Measurements from ENCODE around the gene PPME1.
A peak's percentile ranks its signal among the peaks of the same experiment; 100 is the strongest.
"Not testable (repeated sequence)": the region's sequence is repeated elsewhere in the genome, so short reads cannot be mapped to it uniquely, and the experiment has no call there.

The PPME1 gene, protein sequence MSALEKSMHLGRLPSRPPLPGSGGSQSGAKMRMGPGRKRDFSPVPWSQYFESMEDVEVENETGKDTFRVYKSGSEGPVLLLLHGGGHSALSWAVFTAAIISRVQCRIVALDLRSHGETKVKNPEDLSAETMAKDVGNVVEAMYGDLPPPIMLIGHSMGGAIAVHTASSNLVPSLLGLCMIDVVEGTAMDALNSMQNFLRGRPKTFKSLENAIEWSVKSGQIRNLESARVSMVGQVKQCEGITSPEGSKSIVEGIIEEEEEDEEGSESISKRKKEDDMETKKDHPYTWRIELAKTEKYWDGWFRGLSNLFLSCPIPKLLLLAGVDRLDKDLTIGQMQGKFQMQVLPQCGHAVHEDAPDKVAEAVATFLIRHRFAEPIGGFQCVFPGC

GRCh38 chr11:74170694-74171629 lies at the start of gene PPME1, which contains the start of gene C2CD3:
TSS of gene PPME1 (plus strand) at chr11:74171289. CDS start at chr11:74171422, 133 bp downstream.
TSS of gene C2CD3 (minus strand) at chr11:74171002. CDS start at chr11:74170792, 210 bp downstream.
- peak; percentile 95 for DNase-seq

DNA sequence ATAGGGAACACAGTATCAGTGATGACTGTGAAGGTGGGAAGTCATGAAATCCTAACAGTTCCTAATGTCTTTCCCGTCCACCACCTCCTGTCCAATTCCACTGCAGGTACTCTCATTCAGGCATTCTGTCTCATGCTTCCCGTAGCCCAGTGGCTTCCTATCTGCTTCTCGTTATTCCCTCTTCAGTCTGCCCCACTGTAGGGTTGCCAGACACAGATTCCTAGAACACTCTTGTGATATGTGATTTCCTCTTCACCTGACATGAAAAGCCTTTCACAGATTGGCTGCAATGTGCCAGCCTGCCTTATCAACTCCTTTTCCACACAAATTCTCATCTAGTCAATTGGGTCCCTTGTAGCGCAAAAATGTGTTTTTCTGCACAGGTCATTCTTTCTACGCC lies 49.3 kb upstream of the PPME1 start:
- no peak for DNase-seq

DNA sequence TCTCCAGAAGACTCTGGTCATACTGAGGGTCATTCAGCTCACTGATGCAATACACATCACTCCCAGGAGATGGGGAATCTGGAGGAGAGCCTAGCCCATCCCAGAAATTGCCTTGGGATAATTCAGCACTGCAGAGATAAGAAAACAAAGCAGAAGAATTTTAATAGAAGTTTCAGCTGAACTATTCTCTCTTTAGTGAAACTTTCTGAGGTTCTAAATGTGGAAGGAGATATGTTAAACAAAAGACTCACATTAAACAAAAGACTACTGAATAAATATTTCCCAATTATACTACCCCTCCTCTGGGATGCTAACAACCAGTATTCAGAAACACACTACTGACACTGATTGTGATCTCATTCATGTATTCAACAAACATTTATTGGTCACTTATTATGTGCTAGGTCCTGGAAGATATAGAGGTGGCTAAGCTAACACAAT lies 48.1 kb upstream of the PPME1 start:
- DNase-seq, result no peak

DNA sequence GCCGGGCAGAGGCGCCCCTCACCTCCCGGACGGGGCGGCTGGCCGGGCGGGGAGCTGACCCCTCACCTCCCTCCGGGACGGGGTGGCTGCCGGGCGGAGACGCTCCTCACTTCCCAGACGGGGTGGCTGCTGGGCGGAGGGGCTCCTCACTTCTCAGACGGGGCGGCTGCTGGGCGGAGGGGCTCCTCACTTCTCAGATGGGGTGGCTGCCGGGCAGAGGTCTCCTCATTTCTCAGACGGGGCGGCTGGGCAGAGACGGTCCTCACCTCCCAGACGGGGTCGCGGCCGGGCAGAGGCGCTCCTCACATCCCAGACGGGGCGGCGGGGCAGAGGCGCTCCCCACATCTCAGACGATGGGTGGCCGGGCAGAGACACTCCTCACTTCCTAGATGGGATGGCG lies 42.0 kb upstream of the PPME1 start:
- not testable (repeated sequence) for DNase-seq

GRCh38 chr11:74132833-74133232 lies 38.3 kb upstream of the PPME1 start:
- no peak for DNase-seq

GRCh38 chr11:74133436-74133835 lies 37.7 kb upstream of the PPME1 start:
- DNase-seq, result no peak

DNA sequence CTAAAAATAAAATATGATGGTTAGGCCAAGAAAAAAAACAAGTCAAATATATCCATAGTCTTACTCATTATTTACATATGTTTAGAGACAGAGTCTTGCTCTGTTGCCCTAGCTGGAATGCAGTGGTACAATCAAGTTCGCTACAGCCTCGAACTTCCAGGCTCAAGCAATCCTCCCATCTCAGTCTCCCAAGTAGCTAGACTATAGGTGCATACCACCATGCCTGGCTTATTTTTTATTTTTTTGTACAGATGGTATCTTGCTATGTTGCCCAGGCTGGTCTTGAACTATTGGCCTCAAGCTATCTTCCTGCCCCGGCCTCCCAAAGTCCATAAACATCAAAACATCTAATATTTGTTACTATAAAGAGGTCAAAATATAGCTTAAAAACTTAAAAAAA lies 36.4 kb upstream of the PPME1 start:
- DNase-seq, result no peak

GRCh38 chr11:74135127-74135840 lies 35.8 kb upstream of the PPME1 start:
- DNase-seq, result no peak

DNA sequence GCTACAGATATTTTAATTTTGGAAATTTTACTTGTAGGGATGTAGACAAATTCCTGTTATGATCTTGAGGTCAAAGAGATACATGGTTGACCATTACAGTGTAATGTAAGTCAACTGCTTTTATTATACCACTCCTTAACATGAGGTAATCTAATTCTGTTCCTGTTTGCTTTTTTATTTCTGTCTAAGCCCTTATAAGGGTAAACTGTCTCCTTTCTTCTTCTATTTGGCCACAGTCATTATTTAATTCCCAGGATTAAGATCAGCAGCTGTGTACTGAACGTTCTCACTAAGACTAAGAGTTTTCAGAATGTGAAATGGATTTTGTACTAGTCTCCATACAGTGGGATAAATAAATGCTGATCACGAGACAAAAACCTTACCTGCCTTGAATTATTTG lies 33.1 kb upstream of the PPME1 start:
- no peak for DNase-seq

- DNase-seq, result no peak
These were observed 32.5 kb upstream of the PPME1 start for GRCh38 chr11:74138572-74138971.

DNA sequence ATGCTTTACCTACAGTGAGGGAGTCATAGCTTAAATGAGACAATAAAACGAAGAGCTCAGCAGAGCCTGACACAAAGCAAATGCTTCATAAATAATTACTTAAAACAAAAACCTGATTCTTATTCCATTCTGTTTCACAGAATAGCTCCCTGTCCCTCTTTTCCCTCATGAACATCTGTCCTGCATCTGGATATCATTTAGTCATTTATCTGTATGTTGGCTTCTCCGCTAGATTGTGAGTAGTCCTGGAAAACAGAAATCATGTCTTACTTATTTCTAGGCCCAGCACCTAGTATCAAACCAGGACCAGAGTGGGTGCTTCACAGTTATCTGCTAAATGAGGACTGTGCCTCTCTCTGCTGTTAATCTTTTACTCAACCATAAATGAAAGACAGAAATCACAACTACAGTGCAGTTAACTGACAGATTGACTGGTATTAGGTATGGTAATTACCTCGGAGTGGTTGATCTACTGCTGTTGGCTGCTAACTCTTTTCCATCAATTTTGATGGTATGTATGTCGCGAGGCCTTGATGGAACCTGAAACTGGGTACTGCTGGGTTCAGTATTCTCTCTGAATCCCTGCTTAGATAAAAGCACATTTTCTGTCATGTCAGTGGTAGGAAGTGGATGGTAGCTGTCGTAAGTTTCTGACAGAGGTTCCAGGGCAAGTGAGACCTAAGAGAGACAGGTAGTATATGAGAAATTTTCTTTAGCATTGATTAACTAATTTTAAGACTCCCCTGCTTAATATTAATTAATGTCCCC lies 31.8 kb upstream of the PPME1 start:
- DNase-seq, result no peak

DNA sequence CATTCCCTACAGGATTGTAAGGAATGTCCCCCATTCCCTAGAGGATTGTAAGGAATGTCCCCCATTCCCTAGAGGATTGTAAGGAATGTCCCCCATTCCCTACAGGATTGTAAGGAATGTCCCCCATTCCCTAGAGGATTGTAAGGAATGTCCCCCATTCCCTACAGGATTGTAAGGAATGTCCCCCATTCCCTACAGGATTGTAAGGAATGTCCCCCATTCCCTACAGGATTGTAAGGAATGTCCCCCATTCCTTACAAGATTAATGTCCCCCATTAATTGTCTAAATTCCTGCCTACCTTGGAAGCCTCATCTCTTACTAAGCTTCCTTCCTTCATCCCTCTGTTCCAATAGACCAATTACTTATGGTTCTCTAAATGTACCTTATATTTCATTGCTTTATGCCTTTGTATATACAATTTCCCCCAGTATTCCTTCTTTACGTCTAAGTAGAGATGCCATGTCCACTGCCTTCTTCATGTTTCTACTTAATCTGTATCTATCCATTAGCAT lies 31.1 kb upstream of the PPME1 start:
- not testable (repeated sequence) for DNase-seq

DNA sequence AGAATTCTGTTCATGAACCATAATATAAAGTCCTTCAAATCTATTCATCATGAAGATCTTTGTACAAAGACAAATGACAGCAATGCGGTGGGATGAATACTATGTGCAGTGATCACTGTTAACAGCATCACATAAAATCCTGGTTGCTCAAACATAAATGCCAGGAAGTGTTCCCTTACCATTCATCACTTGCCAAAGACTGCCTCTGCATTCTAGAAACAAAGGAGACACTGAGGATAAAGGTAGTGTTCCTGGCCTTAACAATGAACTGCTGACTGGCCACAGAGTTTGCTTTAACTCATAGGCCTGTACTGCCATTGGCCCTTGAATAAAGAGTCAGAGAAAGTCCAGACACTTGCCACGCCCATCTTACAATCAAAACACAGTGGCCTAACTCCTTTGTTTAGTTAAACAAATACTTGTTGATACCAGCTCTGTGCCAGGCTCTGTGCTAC lies 29.8 kb upstream of the PPME1 start:
- DNase-seq, result no peak

DNA sequence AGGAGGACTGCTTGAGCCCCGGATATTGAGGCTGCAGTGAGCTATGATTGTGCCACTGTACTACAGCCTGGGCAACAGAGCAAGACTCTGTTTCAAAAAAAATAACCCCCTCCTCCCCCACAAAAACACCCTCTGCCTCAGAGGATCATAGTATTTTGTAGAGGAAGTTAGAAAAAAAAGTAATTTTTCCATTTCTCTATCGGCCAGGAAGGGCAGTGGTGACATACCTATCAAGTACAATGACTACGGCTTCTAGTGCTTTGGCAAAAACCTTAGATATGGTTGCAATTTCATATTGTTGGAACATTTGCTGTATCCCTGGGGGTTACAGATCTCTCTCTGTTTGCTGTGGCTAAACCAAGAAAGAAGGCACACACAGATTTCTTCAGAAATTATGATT lies 29.2 kb upstream of the PPME1 start:
- no peak for DNase-seq

- no peak for DNase-seq
These were observed 28.5 kb upstream of the PPME1 start for GRCh38 chr11:74142624-74143023.

DNA sequence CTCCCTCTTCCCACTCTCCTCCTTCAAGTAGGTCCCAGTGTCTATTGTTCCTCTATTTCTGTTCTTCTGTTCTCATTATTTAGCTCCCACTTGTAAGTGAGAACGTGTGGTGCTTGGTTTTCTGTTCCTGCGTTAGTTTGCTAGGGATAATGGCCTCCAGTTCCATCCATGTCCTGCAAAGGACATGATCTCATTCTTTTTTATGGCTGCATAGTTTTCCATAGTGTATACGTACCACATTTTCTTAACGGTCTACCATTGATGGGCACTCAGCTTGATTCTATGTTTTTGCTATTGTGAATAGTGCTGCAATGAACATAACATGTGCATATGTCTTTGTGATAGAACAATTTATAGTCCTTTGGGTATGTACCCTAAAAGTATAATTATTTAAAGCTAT lies 26.5 kb upstream of the PPME1 start:
- no peak for DNase-seq

GRCh38 chr11:74147199-74147929 lies 23.7 kb upstream of the PPME1 start:
- DNase-seq, result no peak

DNA sequence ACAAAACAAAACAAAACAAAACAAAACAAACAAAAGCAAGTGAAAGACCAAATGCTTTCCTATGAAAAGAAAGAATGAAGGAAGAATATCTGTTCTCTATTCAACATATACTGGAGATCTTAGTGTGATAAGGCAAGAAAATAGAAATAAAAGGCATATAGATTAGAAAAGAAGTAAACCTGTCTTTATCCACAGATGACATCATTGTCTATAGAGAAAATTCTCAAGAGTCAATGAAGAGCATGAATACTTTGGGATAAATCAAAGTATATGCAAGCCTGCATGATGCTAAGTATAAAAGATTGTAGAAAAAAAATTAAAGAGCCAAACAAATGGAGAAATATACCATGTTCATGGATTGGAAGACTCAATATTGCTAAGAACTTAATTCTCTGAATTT lies 17.9 kb upstream of the PPME1 start:
- DNase-seq, result no peak

- no peak for DNase-seq
These were observed 16.3 kb upstream of the PPME1 start for GRCh38 chr11:74154620-74155281.

DNA sequence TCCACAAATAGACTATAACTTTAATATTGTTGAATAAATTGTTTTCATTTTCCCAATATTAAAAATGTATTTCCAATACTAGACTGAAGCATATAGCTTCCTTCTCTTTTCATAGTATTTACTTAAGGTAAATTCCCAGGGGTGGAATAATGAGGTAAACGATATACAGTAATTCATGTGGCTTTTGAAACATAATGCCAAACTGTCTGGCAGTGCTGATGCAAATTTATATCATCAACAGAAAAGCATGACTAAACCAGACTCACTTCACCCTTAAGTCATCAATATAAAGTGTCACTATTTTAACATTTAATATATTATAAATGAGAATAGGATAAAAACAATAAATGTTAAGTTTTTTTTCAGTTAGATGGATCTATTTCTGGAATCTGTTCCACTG lies 13.9 kb upstream of the PPME1 start:
- DNase-seq, result no peak

GRCh38 chr11:74159642-74160041 lies 11.4 kb upstream of the PPME1 start:
- no peak for DNase-seq

Measured in activated CD8-positive, alpha-beta memory T cell treated with anti-CD3 and anti-CD28 coated beads, Interleukin-2, amount 50 U/mL, for 48 hours (primary cell).